ENCODE data around the gene NCK1.
A peak's percentile ranks its signal among the peaks of the same experiment; 100 is the strongest.

NCK1 gene

GRCh38 chr3:136861890-136862616 is at the start of gene NCK1:
NCK1 (plus strand) TSS chr3:136862208; CDS start chr3:136928002, 65,794 bp downstream.
- peak; percentile 98 for DNase-seq

GRCh38 chr3:136817448-136817847 is 44.6 kb upstream of the NCK1 start:
- no peak for DNase-seq

DNA sequence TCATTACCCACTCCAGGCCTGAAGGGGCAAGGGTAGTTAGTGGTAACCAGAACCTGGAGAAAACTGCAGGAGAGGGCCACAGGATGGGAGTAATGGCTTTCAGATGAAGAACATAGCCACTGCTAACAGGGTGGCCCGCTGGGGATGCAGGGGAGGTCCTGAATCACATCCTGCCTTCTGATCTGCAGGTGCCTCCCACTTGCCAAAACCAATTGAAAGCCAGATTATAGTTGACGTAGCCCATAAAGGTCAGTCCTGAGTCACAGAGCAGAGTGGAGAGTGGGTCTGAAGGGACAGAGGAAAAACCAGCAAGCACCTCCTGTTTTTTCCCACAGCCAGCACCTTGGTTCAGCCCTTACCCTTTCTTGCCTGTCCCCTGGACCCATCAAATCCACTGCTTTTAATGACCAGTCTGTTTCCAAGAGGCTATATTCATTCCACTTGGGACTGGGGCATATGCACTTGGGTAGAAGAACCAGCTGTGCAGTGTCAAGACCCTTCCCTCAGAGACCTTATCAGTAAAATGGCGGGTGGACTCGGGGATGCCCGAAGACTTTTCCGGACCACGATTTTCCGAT is 43.7 kb upstream of the NCK1 start:
- peak; percentile 19 for DNase-seq

GRCh38 chr3:136818769-136819391 is 43.1 kb upstream of the NCK1 start, which contains the start of gene SLC35G2:
SLC35G2 (plus strand) TSS chr3:136819126; CDS start chr3:136854461, 35,335 bp downstream.
- DNase-seq = peak; percentile 29

- DNase-seq = no peak
Observed at GRCh38 chr3:136819392-136819730, 42.6 kb upstream of the NCK1 start.

- peak; percentile 25 for DNase-seq
Observed at GRCh38 chr3:136819731-136820679, 42.0 kb upstream of the NCK1 start.

- no peak for DNase-seq
Observed at GRCh38 chr3:136831461-136831860, 30.5 kb upstream of the NCK1 start.

GRCh38 chr3:136835089-136835812 is 26.8 kb upstream of the NCK1 start:
- DNase-seq = no peak

GRCh38 chr3:136835813-136836510 is 26.0 kb upstream of the NCK1 start:
- no peak for DNase-seq

- no peak for DNase-seq
Observed at GRCh38 chr3:136836511-136837156, 25.4 kb upstream of the NCK1 start.

DNA sequence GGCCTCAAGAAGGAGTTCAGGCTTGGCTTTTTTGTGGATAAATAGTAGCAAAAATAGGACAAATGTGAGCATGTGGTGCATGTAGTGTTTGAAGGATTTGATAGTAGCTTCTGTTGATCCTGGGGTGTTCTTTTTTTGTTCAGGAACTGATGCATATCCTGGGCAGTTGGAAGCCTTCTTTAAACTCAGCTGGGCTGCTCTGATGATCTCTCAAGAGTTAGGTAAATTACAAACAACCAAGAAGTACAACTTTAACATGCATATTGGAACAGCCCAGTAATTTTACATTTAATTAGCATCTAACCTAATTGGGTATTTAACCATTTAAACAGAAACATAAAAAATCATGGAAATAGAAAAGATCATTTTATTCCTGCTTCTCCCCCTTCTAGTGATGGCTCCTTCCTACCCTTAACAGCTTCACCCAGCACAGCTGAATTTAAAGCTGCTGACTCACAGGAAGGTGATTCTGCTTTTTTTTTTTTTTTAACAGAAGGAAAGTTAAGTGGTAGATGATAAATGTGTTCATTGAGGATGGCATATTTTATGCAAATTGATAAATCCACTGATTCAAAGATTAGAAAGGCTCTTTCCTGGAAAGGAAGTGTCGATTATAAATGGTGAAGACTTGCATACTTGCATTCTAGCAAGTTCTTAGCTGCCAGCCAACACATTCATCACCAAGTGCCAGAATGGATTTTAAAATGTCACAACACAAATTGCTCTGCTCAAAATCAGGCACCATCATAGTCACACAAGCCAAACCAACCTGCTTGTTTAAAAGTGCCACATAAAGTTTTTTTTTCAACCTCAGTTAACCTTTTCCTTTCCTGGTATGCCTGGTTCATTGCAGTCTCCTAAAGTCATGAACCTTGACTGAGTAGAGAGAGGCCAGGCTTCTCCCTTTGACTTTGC is 23.1 kb upstream of the NCK1 start:
- no peak for DNase-seq

- DNase-seq = no peak
Observed at GRCh38 chr3:136839556-136839931, 22.5 kb upstream of the NCK1 start.

- DNase-seq = no peak
Observed at GRCh38 chr3:136840252-136840651, 21.8 kb upstream of the NCK1 start.

GRCh38 chr3:136842294-136842693 is 19.7 kb upstream of the NCK1 start:
- DNase-seq = no peak

GRCh38 chr3:136844724-136845123 is 17.3 kb upstream of the NCK1 start:
- no peak for DNase-seq

- no peak for DNase-seq
Observed at GRCh38 chr3:136852180-136852579, 9.8 kb upstream of the NCK1 start.

- no peak for DNase-seq
Observed at GRCh38 chr3:136856665-136857064, 5.3 kb upstream of the NCK1 start.

GRCh38 chr3:136858381-136858780 is 3.6 kb upstream of the NCK1 start:
- no peak for DNase-seq

DNA sequence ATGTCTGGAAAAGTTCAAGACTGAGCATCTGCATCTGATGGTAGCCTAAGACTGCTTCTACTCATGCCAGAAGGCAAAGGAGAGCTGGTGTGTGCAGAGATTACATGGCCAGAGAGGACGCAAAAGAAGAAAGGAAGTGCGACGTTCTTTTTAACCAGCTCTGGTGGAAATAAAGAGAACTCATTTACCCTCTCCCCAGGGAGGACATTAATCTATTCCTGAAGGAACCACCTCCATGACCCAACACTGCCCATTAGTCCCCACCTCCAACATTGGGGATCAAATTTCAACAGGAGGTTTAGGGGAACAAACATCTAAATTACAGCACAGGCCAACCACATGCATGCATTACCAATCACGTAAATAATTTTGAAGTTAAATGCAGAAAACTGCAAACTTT is 1.5 kb upstream of the NCK1 start:
- no peak for DNase-seq

All from CD4-positive, alpha-beta T cell treated with Interleukin-15 for 1 hour (primary cell).